PC-9 (cell line): ENCODE measurements around the gene OTP.

Experiments used
- EZH2 ChIP-seq: fragments of 200-600 bp; sonication (generic); IDR thresholded peaks from 2 replicates; pipeline ENCODE4 v1.8.0; 2017; ENCODE audit warnings: antibody characterized with exemption, low read depth
- TF ChIP-seq, protein P1 (sequence below): fragments of 200-600 bp; sonication (generic); conservative IDR thresholded peaks from 2 replicates; pipeline ENCODE4 v1.6.1; 2017; ENCODE audit warnings: mixed run types, antibody characterized with exemption, mild to moderate bottlenecking, moderate library complexity

- TF ChIP-seq, protein P1, sequence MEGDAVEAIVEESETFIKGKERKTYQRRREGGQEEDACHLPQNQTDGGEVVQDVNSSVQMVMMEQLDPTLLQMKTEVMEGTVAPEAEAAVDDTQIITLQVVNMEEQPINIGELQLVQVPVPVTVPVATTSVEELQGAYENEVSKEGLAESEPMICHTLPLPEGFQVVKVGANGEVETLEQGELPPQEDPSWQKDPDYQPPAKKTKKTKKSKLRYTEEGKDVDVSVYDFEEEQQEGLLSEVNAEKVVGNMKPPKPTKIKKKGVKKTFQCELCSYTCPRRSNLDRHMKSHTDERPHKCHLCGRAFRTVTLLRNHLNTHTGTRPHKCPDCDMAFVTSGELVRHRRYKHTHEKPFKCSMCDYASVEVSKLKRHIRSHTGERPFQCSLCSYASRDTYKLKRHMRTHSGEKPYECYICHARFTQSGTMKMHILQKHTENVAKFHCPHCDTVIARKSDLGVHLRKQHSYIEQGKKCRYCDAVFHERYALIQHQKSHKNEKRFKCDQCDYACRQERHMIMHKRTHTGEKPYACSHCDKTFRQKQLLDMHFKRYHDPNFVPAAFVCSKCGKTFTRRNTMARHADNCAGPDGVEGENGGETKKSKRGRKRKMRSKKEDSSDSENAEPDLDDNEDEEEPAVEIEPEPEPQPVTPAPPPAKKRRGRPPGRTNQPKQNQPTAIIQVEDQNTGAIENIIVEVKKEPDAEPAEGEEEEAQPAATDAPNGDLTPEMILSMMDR: no peak
- TF ChIP-seq EZH2: no peak
These were observed 9.5 kb downstream of the OTP start for GRCh38 chr5:77628840-77629508.
